22Rv1 (cell line): ENCODE measurements around the gene GSTT2.
"Not testable (repeated sequence)": the region's sequence is repeated elsewhere in the genome, so short reads cannot be mapped to it uniquely, and the experiment has no call there.

Source experiments
- H3K27ac ChIP-seq: fragments of 450-650 bp; 2 replicates; pipeline ENCODE4 v1.5.1; 2017
- CTCF ChIP-seq: fragments of 450-650 bp; IDR thresholded peaks from 2 replicates; pipeline ENCODE4 v1.5.1; 2017; ENCODE audit warnings: mild to moderate bottlenecking
- ZFX ChIP-seq: fragments of 450-650 bp; IDR thresholded peaks from 2 replicates; pipeline ENCODE4 v1.6.1; 2017; ENCODE audit warnings: antibody characterized with exemption, borderline replicate concordance

Gene GSTT2

GRCh38 chr22:23997092-23997491, 17.2 kb downstream of the GSTT2 start:
- H3K27ac ChIP-seq = no peak overlapping the region
- TF ChIP-seq CTCF (no peak), ZFX (no peak)

- H3K27ac ChIP-seq = not testable (repeated sequence)
These were observed 19.8 kb downstream of the GSTT2 start for GRCh38 chr22:23999779-24000178.

GRCh38 chr22:24001314-24001713, 21.4 kb downstream of the GSTT2 start:
- TF ChIP-seq ZFX = no peak
- TF ChIP-seq CTCF = no peak

GRCh38 chr22:24002272-24002671, 22.3 kb downstream of the GSTT2 start:
- H3K27ac ChIP-seq = no peak overlapping the region
- TF ChIP-seq ZFX (no peak), CTCF (no peak)

More at GRCh38 chr22:24001314-24001713, 21.4 kb downstream of the GSTT2 start:
- H3K27ac ChIP-seq = no peak overlapping the region

GRCh38 chr22:24002851-24003250, 22.9 kb downstream of the GSTT2 start:
- TF ChIP-seq CTCF = no peak
- H3K27ac ChIP-seq = no peak overlapping the region

- H3K27ac ChIP-seq = no peak overlapping the region
- TF ChIP-seq ZFX (no peak), CTCF (no peak)
These were observed 24.0 kb downstream of the GSTT2 start for GRCh38 chr22:24003887-24004286.

- TF ChIP-seq ZFX (no peak), CTCF (no peak)
These were observed 25.3 kb downstream of the GSTT2 start, which contains the start of gene GSTT4 for GRCh38 chr22:24005201-24005600. Gene GSTT4, minus strand, starts transcription at chr22:24005453. Its CDS starts 97 bp downstream, at chr22:24005356.

GRCh38 chr22:24006207-24006913, 26.4 kb downstream of the GSTT2 start:
- no peak for TF ChIP-seq CTCF
- TF ChIP-seq ZFX = no peak
- no peak overlapping the region for H3K27ac ChIP-seq

More at GRCh38 chr22:24005201-24005600, 25.3 kb downstream of the GSTT2 start, which contains the start of gene GSTT4:
- no peak within 1 kb of the TSS for H3K27ac ChIP-seq
